Dermis blood vessel endothelial cell (primary cell): ENCODE measurements around the gene GPR75. TPM values are rescaled to one million over a fixed set of nuclear protein-coding genes. Genes with fewer than 3 reads are reported as not detected.

ENCODE experiments used
- total RNA-seq: library from RNA; depleted of rRNA; stranded (reverse); fragments of >200 nt; gene quantifications from 2 replicates; pipeline ENCODE4 v1.2.3, GENCODE V29; 2014

The GPR75 gene
- total RNA-seq, 1 donor from 2014 or later: 1.9 TPM

Other genes starting within 250 kb of the GPR75 start
- 12.5 and 14.1 TPM in 2 replicates for gene CHAC2, start 92.2 kb downstream of the GPR75 start, total RNA-seq
- 28.6 and 30.9 TPM in 2 replicates for gene ASB3, start 73.0 kb downstream of the GPR75 start, total RNA-seq
- 105 and 114 TPM in 2 replicates for gene ERLEC1, start 72.9 kb downstream of the GPR75 start, total RNA-seq
- gene PSME4, start 111.0 kb upstream of the GPR75 start, total RNA-seq: 30.0 and 71.6 TPM in 2 replicates